Loucy (cell line): Measurements from ENCODE around the gene APOH.

Experiments
- CTCF ChIP-seq: fragments of 200-600 bp; sonication (generic); conservative IDR thresholded peaks from 2 replicates; pipeline ENCODE4 v1.5.1; 2014; ENCODE audit warnings: mild to moderate bottlenecking, antibody characterized with exemption, low read length
- EZH2phosphoT487 ChIP-seq: fragments of 200-600 bp; IDR thresholded peaks from 2 replicates; pipeline ENCODE4 v1.6.1; 2018; ENCODE audit warnings: antibody characterized with exemption, mild to moderate bottlenecking, moderate library complexity, borderline replicate concordance

DNA sequence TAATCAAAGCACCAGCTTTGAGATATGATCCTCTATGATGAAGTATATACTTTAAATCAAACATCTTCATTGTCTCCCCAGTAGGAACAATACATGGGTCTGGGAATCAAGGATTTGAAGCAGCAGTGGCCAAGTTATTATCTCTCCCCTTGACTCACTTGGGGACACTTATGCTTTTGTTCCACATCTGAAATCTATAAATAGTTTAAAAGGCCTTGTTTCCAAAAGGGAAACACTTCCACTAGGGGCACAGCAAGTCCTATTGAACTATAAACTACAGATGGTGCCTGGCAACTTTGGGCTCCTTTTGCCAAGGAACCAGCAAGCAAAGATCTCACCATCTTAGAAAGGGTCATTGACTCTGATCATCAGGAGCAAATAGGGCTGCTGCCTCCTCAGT, 21.3 kb downstream of the APOH start:
- TF ChIP-seq CTCF = no peak
- no peak for TF ChIP-seq EZH2phosphoT487
